SW480 (cell line): ENCODE results near the gene UBE2G2.

Experiments
- DNase-seq: peaks from one replicate; pipeline ENCODE4 v3.0.0-alpha.2; 2016; ENCODE audit warnings: low spot score

Gene UBE2G2

GRCh38 chr21:44785620-44786335 lies 15.8 kb downstream of the UBE2G2 start:
- DNase-seq: no peak

GRCh38 chr21:44784810-44785209 lies 16.8 kb downstream of the UBE2G2 start:
- no peak for DNase-seq

GRCh38 chr21:44783020-44783696 lies 18.5 kb downstream of the UBE2G2 start:
- DNase-seq: no peak

GRCh38 chr21:44780767-44781459 lies 20.7 kb downstream of the UBE2G2 start:
- DNase-seq: no peak

- DNase-seq: no peak
Measured at GRCh38 chr21:44780137-44780502, 21.5 kb downstream of the UBE2G2 start.

- peak; percentile 53 for DNase-seq
Measured at GRCh38 chr21:44779417-44780136, 22.0 kb downstream of the UBE2G2 start.

GRCh38 chr21:44778983-44779382 lies 22.6 kb downstream of the UBE2G2 start:
- DNase-seq: no peak

GRCh38 chr21:44778499-44778911 lies 23.1 kb downstream of the UBE2G2 start:
- no peak for DNase-seq

- DNase-seq: peak; percentile 63
Measured at GRCh38 chr21:44778094-44778493, 23.5 kb downstream of the UBE2G2 start.

- DNase-seq: no peak
Measured at GRCh38 chr21:44774972-44775371, 26.6 kb downstream of the UBE2G2 start.

GRCh38 chr21:44773291-44773932 lies 28.2 kb downstream of the UBE2G2 start:
- no peak for DNase-seq

GRCh38 chr21:44771896-44772525 lies 29.6 kb downstream of the UBE2G2 start:
- no peak for DNase-seq

- DNase-seq: no peak
Measured at GRCh38 chr21:44767834-44768831, 33.5 kb downstream of the UBE2G2 start.

GRCh38 chr21:44766818-44767354 lies 34.7 kb downstream of the UBE2G2 start:
- DNase-seq: no peak

GRCh38 chr21:44766014-44766817 lies 35.4 kb downstream of the UBE2G2 start:
- DNase-seq: no peak

GRCh38 chr21:44765231-44766013 lies 36.2 kb downstream of the UBE2G2 start:
- DNase-seq: peak; percentile 44

GRCh38 chr21:44764319-44765230 lies 37.0 kb downstream of the UBE2G2 start:
- no peak for DNase-seq
